IMR-90 (cell line): ENCODE measurements around the gene COL15A1.

Experiments used
- POLR2A ChIP-seq: IDR thresholded peaks from 2 replicates; pipeline ENCODE4 v1.6.1; 2012; ENCODE audit warnings: mild to moderate bottlenecking, low read depth, low read length
- RAD21 ChIP-seq: IDR thresholded peaks from 2 replicates; pipeline ENCODE4 v1.6.1; 2012; ENCODE audit warnings: low read length, improper control_type of control experiment
- RFX5 ChIP-seq: IDR thresholded peaks from 2 replicates; pipeline ENCODE4 v1.8.0; 2012; ENCODE audit warnings: low read depth, mild to moderate bottlenecking, low read length, moderate library complexity
- TF ChIP-seq, protein P1 (sequence below): conservative IDR thresholded peaks from 2 replicates; pipeline ENCODE4 v1.5.1; 2012; ENCODE audit warnings: mild to moderate bottlenecking, low read depth, low read length, improper control_type of control experiment
- TF ChIP-seq, protein P2 (sequence below): fragments of 150-350 bp; IDR thresholded peaks from 2 replicates; pipeline ENCODE4 v1.6.1; 2017; ENCODE audit warnings: mild to moderate bottlenecking, antibody characterized with exemption, low read length, low read depth

DNA sequence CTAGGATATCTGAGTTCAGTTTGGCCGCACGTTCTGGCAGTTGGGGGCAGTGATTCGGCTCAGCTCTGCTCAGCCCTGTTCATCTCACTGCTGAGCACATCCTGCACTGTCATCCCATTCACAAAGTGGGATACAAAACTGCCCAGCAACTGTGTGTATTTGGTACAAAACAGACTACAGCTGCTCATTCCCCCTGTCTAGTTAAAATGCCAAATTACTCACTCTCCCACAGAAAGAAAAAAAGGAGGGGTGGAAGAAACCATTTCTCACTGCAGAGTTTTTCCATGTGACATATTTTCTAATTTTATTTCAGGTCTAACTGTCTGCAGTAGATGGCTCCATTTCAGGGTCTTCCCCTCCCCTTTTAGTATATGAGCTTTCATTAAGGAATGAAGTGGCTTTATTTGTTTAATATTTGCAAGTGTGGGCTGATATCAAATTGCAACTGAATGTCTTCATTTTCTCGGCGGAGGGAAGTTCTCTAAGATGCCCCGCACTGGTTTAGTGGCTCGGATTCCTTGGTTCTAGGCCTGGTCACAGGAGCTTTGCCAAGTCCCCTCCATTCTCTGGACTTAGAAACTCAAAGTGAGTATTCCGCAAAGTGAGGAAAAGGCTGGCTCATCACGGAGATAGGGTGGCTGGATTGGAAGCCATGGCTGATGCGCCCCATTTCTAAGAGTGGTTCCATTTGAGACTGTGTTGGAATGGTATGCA is 14.7 kb downstream of the COL15A1 start:
- TF ChIP-seq, protein P1, sequence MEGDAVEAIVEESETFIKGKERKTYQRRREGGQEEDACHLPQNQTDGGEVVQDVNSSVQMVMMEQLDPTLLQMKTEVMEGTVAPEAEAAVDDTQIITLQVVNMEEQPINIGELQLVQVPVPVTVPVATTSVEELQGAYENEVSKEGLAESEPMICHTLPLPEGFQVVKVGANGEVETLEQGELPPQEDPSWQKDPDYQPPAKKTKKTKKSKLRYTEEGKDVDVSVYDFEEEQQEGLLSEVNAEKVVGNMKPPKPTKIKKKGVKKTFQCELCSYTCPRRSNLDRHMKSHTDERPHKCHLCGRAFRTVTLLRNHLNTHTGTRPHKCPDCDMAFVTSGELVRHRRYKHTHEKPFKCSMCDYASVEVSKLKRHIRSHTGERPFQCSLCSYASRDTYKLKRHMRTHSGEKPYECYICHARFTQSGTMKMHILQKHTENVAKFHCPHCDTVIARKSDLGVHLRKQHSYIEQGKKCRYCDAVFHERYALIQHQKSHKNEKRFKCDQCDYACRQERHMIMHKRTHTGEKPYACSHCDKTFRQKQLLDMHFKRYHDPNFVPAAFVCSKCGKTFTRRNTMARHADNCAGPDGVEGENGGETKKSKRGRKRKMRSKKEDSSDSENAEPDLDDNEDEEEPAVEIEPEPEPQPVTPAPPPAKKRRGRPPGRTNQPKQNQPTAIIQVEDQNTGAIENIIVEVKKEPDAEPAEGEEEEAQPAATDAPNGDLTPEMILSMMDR: no peak
- TF ChIP-seq, protein P2, sequence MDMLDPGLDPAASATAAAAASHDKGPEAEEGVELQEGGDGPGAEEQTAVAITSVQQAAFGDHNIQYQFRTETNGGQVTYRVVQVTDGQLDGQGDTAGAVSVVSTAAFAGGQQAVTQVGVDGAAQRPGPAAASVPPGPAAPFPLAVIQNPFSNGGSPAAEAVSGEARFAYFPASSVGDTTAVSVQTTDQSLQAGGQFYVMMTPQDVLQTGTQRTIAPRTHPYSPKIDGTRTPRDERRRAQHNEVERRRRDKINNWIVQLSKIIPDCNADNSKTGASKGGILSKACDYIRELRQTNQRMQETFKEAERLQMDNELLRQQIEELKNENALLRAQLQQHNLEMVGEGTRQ: no peak
- no peak; the same call in 1 of the 2 replicates for TF ChIP-seq POLR2A
- no peak for TF ChIP-seq RAD21
- peak; percentile 89 for TF ChIP-seq RFX5
